ENCODE measurements around the gene PPP6C. TPM values are rescaled to one million over a fixed set of nuclear protein-coding genes. Genes with fewer than 3 reads are reported as not detected.

The PPP6C gene
- total RNA-seq, 1 experiment from 2014 or later, result 53.3 TPM

DNA sequence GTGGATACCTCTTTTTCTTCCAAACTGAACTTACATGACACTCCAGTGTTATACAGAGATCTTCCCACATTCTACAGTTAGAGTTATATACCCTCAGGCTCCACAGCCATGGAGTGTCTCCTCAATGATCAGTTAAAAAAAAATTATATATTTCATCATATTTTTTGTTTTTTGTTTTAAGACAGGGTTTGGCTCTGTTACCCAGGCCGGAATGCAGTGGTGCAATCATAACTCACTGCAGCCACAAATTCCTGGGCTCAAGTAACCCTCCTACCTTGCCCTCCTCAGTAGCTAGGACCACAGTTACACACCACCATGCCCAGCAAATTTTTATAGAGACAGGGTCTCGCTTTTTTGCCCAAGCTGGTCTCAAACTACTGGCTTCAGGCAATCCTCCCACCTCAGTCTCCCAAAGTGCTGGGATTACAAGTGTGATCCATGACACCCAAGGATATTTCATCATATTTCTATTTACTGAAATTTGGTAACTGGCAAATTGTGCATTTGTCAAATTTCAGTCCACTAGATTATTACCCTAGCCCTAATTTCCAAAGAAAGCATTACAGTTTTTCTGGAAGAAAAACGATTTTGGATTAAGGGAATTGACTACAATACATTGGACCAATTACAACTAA, 28.2 kb downstream of the PPP6C start:
- Histone ChIP-seq H4K20me1 (ENCODE audit: control insufficient read depth, insufficient read depth, insufficient read length) (no peaks in the 10 kb centered on the region), H3K18ac (ENCODE audit: insufficient read length, low read depth, low read length) (no peak overlapping the region), H2BK20ac (ENCODE audit: low read depth, low read length, poor library complexity, severe bottlenecking) (no peak overlapping the region), H3K79me2 (ENCODE audit: insufficient read depth, low read length) (no peaks in the 10 kb centered on the region), H3K23ac (ENCODE audit: insufficient read length, low read depth, low read length) (no peak overlapping the region), H2BK120ac (ENCODE audit: low read depth, low read length, poor library complexity, severe bottlenecking) (no peak overlapping the region), H4K5ac (ENCODE audit: insufficient read length, low read depth, low read length) (no peak overlapping the region), H3K4me1 (ENCODE audit: insufficient read depth, low read length) (no peaks in the 10 kb centered on the region), H3K4me2 (ENCODE audit: insufficient read depth, insufficient read length, low read length) (no peak overlapping the region), H3K14ac (ENCODE audit: insufficient read depth, low read length) (no peak overlapping the region), H3K27ac (ENCODE audit: insufficient read length, low read depth, low read length) (no peak overlapping the region), H2BK12ac (ENCODE audit: insufficient read length, low read depth, low read length) (no peak overlapping the region), H2AFZ (ENCODE audit: low read length) (no peak overlapping the region), H4K8ac (replicated peaks; ENCODE audit: insufficient read length, low read depth, low read length) (no peak overlapping the region), H2BK15ac (ENCODE audit: low read depth, low read length) (no peak overlapping the region), H3K9me3 (ENCODE audit: control insufficient read depth, low read depth, low read length) (no peaks in the 10 kb centered on the region), H4K91ac (ENCODE audit: insufficient read length, low read depth, low read length) (no peak overlapping the region), H3K27me3 (ENCODE audit: insufficient read depth, low read length) (no peaks in the 10 kb centered on the region), H3K56ac (ENCODE audit: insufficient read length, low read depth, low read length) (no peak overlapping the region), H3K9ac (ENCODE audit: extremely low read depth, insufficient read length, low read length) (no peak overlapping the region), H3T11ph (ENCODE audit: low read length) (no peak overlapping the region), H3K4ac (ENCODE audit: low read depth, low read length) (no peak overlapping the region), H2BK5ac (ENCODE audit: insufficient read length, low read length) (no peak overlapping the region), H3K23me2 (ENCODE audit: insufficient read length, low read depth, low read length, poor library complexity, severe bottlenecking) (no peaks in the 10 kb centered on the region), H3K79me1 (ENCODE audit: insufficient read depth, low read depth, low read length, poor library complexity, severe bottlenecking) (no peaks in the 10 kb centered on the region), H2AK5ac (ENCODE audit: insufficient read length, low read length) (no peak overlapping the region)
- peaks cover 2 to 18% (median 10%) of the 10 kb centered on the region in 3 experiments; a peak in 5 of 7 replicates for H3K36me3 Mint-ChIP-seq (ENCODE audit: insufficient read depth in 1 of 3, low read depth in 3 of 3)
- H3K27ac Mint-ChIP-seq, result peak overlapping the region in 2 of 3 experiments; percentile 32 to 53; a peak in 1 of 7 replicates
- TF ChIP-seq, protein P1, sequence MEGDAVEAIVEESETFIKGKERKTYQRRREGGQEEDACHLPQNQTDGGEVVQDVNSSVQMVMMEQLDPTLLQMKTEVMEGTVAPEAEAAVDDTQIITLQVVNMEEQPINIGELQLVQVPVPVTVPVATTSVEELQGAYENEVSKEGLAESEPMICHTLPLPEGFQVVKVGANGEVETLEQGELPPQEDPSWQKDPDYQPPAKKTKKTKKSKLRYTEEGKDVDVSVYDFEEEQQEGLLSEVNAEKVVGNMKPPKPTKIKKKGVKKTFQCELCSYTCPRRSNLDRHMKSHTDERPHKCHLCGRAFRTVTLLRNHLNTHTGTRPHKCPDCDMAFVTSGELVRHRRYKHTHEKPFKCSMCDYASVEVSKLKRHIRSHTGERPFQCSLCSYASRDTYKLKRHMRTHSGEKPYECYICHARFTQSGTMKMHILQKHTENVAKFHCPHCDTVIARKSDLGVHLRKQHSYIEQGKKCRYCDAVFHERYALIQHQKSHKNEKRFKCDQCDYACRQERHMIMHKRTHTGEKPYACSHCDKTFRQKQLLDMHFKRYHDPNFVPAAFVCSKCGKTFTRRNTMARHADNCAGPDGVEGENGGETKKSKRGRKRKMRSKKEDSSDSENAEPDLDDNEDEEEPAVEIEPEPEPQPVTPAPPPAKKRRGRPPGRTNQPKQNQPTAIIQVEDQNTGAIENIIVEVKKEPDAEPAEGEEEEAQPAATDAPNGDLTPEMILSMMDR (conservative IDR thresholded peaks at IDR 0.05), result no peak
- no peaks in the 10 kb centered on the region for H3K27me3 Mint-ChIP-seq (ENCODE audit: low read depth)
- DNase-seq, result no peak
- no peaks in the 10 kb centered on the region for H3K4me1 Mint-ChIP-seq
- no CpG with 5 or more reads among the region's 3 CpGs for WGBS (ENCODE audit: extremely low coverage, insufficient read length, low lambda C conversion rate)
- no peak overlapping the region for H3K4me3 Mint-ChIP-seq
- no peaks in the 10 kb centered on the region for H3K9me3 Mint-ChIP-seq

All from H9 (cell line).